ENCODE data around the gene RPL28. TPM values are rescaled to one million over a fixed set of nuclear protein-coding genes. Genes with fewer than 3 reads are reported as not detected.
"Not testable (repeated sequence)": the region's sequence is repeated elsewhere in the genome, so short reads cannot be mapped to it uniquely, and the experiment has no call there.

Gene RPL28
- total RNA-seq, 1 experiment from 2014 or later = 2,505 TPM

DNA sequence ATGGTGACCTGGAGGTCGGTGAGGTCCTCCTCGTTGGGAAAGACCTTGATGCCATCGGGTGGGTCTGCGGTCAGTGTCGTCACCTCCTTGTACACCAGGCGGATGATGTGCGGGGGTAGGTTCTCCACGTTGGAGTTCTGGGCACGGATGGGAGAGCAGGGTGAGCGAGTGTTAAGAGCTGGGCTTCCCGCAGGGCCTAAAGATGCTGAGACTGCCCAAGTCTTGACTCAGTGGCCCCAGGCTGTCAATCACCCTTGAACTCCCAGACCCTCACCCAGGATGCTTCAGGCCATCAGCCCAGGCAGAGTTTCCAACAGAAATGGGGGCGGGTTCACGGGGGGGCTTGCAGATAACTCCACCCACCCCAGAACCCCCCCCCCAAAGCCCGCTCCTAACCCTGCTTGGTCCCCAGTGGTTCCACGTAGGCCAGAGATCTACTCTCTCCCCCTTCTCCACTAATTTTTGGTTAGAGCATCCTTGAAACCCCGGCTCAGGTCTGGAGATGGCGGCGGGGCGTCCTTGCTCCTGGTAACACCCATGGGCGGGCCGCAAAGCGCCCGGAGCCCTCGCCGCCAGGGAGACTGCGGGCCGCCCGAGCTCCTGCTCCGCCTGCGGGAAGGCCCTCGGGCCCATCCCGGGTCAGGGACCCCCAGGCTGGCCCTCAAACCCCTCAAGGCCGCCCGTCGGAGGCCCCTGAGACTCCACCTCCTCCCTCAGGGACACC is 21.3 kb downstream of the RPL28 start (continued):
- TF ChIP-seq, protein P1, sequence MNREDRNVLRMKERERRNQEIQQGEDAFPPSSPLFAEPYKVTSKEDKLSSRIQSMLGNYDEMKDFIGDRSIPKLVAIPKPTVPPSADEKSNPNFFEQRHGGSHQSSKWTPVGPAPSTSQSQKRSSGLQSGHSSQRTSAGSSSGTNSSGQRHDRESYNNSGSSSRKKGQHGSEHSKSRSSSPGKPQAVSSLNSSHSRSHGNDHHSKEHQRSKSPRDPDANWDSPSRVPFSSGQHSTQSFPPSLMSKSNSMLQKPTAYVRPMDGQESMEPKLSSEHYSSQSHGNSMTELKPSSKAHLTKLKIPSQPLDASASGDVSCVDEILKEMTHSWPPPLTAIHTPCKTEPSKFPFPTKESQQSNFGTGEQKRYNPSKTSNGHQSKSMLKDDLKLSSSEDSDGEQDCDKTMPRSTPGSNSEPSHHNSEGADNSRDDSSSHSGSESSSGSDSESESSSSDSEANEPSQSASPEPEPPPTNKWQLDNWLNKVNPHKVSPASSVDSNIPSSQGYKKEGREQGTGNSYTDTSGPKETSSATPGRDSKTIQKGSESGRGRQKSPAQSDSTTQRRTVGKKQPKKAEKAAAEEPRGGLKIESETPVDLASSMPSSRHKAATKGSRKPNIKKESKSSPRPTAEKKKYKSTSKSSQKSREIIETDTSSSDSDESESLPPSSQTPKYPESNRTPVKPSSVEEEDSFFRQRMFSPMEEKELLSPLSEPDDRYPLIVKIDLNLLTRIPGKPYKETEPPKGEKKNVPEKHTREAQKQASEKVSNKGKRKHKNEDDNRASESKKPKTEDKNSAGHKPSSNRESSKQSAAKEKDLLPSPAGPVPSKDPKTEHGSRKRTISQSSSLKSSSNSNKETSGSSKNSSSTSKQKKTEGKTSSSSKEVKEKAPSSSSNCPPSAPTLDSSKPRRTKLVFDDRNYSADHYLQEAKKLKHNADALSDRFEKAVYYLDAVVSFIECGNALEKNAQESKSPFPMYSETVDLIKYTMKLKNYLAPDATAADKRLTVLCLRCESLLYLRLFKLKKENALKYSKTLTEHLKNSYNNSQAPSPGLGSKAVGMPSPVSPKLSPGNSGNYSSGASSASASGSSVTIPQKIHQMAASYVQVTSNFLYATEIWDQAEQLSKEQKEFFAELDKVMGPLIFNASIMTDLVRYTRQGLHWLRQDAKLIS (CRISPR knock-in tag; IDR thresholded peaks at IDR 0.05; ENCODE audit: borderline replicate concordance) = no peak
- TF ChIP-seq JUN (CRISPR knock-in tag; IDR thresholded peaks at IDR 0.05) (no peak), ZBTB21 (CRISPR knock-in tag; IDR thresholded peaks at IDR 0.05; ENCODE audit: borderline replicate concordance) (no peak), ELF4 (CRISPR knock-in tag; IDR thresholded peaks at IDR 0.05; ENCODE audit: low read depth) (no peak), ZNF263 (CRISPR knock-in tag; IDR thresholded peaks at IDR 0.05; ENCODE audit: low read depth) (no peak), SMAD4 (CRISPR knock-in tag; IDR thresholded peaks at IDR 0.05) (no peak)
- TF ChIP-seq, protein P2, sequence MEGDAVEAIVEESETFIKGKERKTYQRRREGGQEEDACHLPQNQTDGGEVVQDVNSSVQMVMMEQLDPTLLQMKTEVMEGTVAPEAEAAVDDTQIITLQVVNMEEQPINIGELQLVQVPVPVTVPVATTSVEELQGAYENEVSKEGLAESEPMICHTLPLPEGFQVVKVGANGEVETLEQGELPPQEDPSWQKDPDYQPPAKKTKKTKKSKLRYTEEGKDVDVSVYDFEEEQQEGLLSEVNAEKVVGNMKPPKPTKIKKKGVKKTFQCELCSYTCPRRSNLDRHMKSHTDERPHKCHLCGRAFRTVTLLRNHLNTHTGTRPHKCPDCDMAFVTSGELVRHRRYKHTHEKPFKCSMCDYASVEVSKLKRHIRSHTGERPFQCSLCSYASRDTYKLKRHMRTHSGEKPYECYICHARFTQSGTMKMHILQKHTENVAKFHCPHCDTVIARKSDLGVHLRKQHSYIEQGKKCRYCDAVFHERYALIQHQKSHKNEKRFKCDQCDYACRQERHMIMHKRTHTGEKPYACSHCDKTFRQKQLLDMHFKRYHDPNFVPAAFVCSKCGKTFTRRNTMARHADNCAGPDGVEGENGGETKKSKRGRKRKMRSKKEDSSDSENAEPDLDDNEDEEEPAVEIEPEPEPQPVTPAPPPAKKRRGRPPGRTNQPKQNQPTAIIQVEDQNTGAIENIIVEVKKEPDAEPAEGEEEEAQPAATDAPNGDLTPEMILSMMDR (IDR thresholded peaks at IDR 0.05) = no peak
- TF ChIP-seq, protein P3, sequence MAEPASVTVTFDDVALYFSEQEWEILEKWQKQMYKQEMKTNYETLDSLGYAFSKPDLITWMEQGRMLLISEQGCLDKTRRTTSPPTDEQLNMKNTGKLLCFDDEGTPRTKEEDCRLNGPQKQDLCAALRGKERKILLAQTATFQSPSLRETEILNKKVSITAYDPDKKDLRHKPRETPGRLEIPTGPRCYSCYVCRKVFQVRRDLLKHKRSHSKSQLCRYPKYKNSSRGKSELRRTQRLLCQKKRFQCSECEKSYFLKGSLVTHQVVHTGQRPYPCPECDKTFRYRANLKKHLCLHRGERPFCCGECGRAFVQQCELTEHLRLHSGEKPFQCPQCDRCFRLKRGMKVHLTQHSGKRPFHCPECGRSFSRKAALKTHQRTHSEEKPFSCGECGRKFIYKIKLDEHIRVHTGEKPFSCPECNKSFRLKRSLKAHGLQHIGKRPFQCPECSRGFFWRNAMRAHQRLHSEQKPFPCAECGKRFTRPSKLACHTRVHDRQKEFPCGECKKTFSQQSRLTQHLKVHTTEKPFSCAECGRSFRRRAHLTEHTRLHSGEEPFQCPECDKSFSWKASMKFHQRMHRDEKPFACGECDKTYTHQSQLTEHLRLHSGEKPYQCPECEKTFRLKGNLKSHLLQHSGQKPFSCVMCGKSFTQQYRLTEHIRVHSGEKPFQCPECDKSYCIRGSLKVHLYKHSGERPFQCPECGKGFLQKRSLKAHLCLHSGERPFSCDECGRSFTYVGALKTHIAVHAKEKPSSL (CRISPR knock-in tag; conservative IDR thresholded peaks at IDR 0.05) = no peak
- TF ChIP-seq, protein P4, sequence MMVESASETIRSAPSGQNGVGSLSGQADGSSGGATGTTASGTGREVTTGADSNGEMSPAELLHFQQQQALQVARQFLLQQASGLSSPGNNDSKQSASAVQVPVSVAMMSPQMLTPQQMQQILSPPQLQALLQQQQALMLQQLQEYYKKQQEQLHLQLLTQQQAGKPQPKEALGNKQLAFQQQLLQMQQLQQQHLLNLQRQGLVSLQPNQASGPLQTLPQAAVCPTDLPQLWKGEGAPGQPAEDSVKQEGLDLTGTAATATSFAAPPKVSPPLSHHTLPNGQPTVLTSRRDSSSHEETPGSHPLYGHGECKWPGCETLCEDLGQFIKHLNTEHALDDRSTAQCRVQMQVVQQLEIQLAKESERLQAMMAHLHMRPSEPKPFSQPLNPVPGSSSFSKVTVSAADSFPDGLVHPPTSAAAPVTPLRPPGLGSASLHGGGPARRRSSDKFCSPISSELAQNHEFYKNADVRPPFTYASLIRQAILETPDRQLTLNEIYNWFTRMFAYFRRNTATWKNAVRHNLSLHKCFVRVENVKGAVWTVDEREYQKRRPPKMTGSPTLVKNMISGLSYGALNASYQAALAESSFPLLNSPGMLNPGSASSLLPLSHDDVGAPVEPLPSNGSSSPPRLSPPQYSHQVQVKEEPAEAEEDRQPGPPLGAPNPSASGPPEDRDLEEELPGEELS (CRISPR knock-in tag; IDR thresholded peaks at IDR 0.05) = no peak
- TF ChIP-seq, protein P5, sequence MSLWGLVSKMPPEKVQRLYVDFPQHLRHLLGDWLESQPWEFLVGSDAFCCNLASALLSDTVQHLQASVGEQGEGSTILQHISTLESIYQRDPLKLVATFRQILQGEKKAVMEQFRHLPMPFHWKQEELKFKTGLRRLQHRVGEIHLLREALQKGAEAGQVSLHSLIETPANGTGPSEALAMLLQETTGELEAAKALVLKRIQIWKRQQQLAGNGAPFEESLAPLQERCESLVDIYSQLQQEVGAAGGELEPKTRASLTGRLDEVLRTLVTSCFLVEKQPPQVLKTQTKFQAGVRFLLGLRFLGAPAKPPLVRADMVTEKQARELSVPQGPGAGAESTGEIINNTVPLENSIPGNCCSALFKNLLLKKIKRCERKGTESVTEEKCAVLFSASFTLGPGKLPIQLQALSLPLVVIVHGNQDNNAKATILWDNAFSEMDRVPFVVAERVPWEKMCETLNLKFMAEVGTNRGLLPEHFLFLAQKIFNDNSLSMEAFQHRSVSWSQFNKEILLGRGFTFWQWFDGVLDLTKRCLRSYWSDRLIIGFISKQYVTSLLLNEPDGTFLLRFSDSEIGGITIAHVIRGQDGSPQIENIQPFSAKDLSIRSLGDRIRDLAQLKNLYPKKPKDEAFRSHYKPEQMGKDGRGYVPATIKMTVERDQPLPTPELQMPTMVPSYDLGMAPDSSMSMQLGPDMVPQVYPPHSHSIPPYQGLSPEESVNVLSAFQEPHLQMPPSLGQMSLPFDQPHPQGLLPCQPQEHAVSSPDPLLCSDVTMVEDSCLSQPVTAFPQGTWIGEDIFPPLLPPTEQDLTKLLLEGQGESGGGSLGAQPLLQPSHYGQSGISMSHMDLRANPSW (CRISPR knock-in tag; conservative IDR thresholded peaks at IDR 0.05; ENCODE audit: low read depth) = no peak

DNA sequence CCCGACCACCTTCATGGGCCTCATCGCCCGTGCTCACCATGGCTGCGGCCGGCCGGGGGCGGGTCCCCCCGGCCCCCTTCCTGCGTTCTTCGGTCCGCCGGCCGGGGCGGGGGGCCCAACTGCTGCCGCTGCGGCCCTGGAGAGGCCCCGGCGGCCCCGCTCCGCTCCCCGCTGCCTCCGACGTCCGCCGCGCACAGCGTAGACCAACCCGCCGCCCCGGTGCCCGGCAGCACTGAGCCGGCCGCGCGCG is 21.7 kb downstream of the RPL28 start, which contains the start of gene UBE2S:
Gene UBE2S, minus strand, starts transcription at position 239 of the 250 bp plus-strand sequence. Its CDS starts 199 bp downstream, at position 40.
- Mint-ChIP-seq H3K36me3 (peaks cover 50% of the 10 kb centered on the region), H3K4me1 (peaks cover 31% of the 10 kb centered on the region), H3K4me3 (peak within 1 kb of the TSS; percentile 88), H3K27me3 (ENCODE audit: low read depth) (peaks cover 36% of the 10 kb centered on the region), H3K27ac (peak within 1 kb of the TSS; percentile 92), H3K9me3 (peaks cover 22% of the 10 kb centered on the region)
- ChIA-PET CTCF (interaction anchor here (1.0 to 2.5 kb wide), 3 partner anchors 11 to 247 kb away, joined by 3 to 11 read pairs (median 3); no protein-coding TSS in a partner anchor), POLR2A (interaction anchor here (0.6 to 2.3 kb wide), 12 partner anchors 15 to 251 kb away, joined by 3 to 8 read pairs (median 4); partner anchors contain the start of genes FIZ1, KMT5C and TMEM238)
- not testable (repeated sequence) for ATAC-seq; DNase-seq (ENCODE audit: low spot score)
- TF ChIP-seq ZNF232 (CRISPR knock-in tag; IDR thresholded peaks at IDR 0.05) (0 out of 2 replicates have a peak, but pooled peaks have one; percentile 85), RORB (CRISPR knock-in tag; IDR thresholded peaks at IDR 0.05) (peak; percentile 89; the same call in 1 of the 2 replicates), JUN (CRISPR knock-in tag; IDR thresholded peaks at IDR 0.05) (peak; percentile 10; the same call in 1 of the 2 replicates), ZNF416 (CRISPR knock-in tag; IDR thresholded peaks at IDR 0.05) (peak; percentile 92), NR3C1 (CRISPR knock-in tag; conservative IDR thresholded peaks at IDR 0.05; ENCODE audit: low read depth) (0 out of 2 replicates have a peak, but pooled peaks have one; percentile 74), EMX1 (CRISPR knock-in tag; IDR thresholded peaks at IDR 0.05) (peak; percentile 84; the same call in 1 of the 2 replicates), ZNF671 (CRISPR knock-in tag; IDR thresholded peaks at IDR 0.05) (0 out of 2 replicates have a peak, but pooled peaks have one; percentile 43), SMAD3 (CRISPR knock-in tag; IDR thresholded peaks at IDR 0.05; ENCODE audit: borderline replicate concordance) (0 out of 2 replicates have a peak, but pooled peaks have one; percentile 44)
- TF ChIP-seq, protein P6, sequence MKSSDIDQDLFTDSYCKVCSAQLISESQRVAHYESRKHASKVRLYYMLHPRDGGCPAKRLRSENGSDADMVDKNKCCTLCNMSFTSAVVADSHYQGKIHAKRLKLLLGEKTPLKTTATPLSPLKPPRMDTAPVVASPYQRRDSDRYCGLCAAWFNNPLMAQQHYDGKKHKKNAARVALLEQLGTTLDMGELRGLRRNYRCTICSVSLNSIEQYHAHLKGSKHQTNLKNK (CRISPR knock-in tag; IDR thresholded peaks at IDR 0.05) = peak; percentile 47; the same call in 1 of the 2 replicates
- TF ChIP-seq, protein P5 (CRISPR knock-in tag; conservative IDR thresholded peaks at IDR 0.05; ENCODE audit: low read depth) = 0 out of 2 replicates have a peak, but pooled peaks have one; percentile 83
